Measurements from ENCODE around the gene SUCLA2. TPM values are rescaled to one million over a fixed set of nuclear protein-coding genes. Genes with fewer than 3 reads are reported as not detected.

Gene SUCLA2
- total and polyA plus RNA-seq, 2 donors (not counting 1 experiment from before 2014, with no cell fraction given): 45.7 to 64.8 TPM

DNA sequence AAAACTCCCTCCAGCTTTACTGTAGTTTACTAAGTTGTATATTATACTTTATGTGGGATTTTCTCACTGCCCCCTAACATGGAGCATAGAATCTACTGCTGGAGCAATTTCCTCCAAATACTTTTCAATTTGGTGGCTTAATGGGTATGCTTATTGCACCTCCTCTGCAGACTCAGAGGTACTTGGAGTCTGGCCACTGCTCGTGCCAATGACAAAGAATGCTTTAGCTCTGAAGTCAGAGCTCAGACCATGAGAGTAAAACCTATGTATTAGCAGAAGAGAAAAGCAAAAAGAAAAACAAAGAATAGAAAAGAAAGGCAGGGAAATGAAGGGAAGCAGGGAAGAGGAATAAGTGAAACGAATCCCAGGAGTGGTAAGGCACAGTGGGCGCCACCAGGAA, 71.9 kb downstream of the SUCLA2 start:
- no peaks in the 10 kb centered on the region for H4K20me1 ChIP-seq (ENCODE audit: control insufficient read depth, extremely low read depth, insufficient read depth, low read length)
- peak in 1 of 2 donors; percentile 28 for DNase-seq (ENCODE audit: low read depth in 2 of 2)
- TF ChIP-seq CTCF (conservative IDR thresholded peaks at IDR 0.05 in 1 of 2, IDR thresholded peaks at IDR 0.05 in 1 of 2; ENCODE audit: low read depth in 1 of 2, low read length in 2 of 2): no peak
- TF ChIP-seq EZH2 (IDR thresholded peaks at IDR 0.05; ENCODE audit: low read length, missing control alignments): no peak

DNA sequence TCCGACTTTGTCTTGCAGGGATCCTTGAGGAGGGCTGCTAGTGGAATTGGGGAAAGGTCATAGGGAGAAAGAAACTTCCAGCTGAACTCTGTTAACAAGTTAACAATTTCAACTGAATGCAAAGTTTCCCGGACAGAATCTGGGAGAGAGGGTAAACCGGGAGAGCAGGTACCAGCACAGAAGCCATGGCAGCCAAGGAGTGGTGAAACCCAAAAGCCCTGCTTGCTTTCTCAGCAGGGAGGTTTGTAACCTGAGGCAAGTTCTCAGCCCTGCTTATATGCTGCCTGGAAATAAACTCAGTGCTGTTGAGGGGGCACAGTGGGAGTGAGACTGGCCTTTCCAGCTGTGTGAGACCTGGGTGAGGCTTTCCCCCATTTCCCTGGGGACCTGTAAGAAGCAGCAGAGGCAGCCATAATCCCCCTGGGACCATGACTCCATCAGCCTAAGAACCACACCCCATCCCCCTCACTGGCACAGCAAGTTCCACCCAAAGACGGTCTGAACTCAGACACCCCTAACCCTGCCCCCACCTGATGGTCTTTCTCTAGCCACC, 84.0 kb downstream of the SUCLA2 start:
- TF ChIP-seq EZH2 (IDR thresholded peaks at IDR 0.05; ENCODE audit: low read length, missing control alignments) (no peak), CTCF (conservative IDR thresholded peaks at IDR 0.05 in 1 of 2, IDR thresholded peaks at IDR 0.05 in 1 of 2; ENCODE audit: low read depth in 1 of 2, low read length in 2 of 2) (no peak)

More for the DNA sequence above, 71.9 kb downstream of the SUCLA2 start:
- Histone ChIP-seq H3K4me2 (ENCODE audit: extremely low read depth, insufficient read depth, low read length) (no peak overlapping the region), H3K9ac (ENCODE audit: insufficient read depth, low read length) (no peak overlapping the region), H3K36me3 (ENCODE audit: control insufficient read depth, insufficient read depth, low read length) (no peaks in the 10 kb centered on the region), H2AFZ (ENCODE audit: low read length) (no peak overlapping the region), H3K27me3 (ENCODE audit: control insufficient read depth, insufficient read depth, low read length) (no peaks in the 10 kb centered on the region), H3K9me3 (ENCODE audit: control insufficient read depth, insufficient read depth, low read depth, low read length) (no peaks in the 10 kb centered on the region), H3K4me3 (replicated peaks in 1 of 4; ENCODE audit: control extremely low read depth in 1 of 4, insufficient read depth in 1 of 4, low read depth in 3 of 4, low read length in 4 of 4) (no peak overlapping the region), H3K27ac (ENCODE audit: insufficient read depth, low read length) (no peak overlapping the region), H3K4me1 (ENCODE audit: control insufficient read depth, extremely low read depth, insufficient read depth, low read length) (no peaks in the 10 kb centered on the region), H3K79me2 (ENCODE audit: control insufficient read depth, insufficient read depth, low read length) (no peaks in the 10 kb centered on the region)

GRCh38 chr13:47908197-47908902, 92.7 kb downstream of the SUCLA2 start:
- no peak overlapping the region for H3K9ac ChIP-seq (ENCODE audit: insufficient read depth, low read length)
- H3K79me2 ChIP-seq (ENCODE audit: control insufficient read depth, insufficient read depth, low read length): no peaks in the 10 kb centered on the region
- no peaks in the 10 kb centered on the region for H3K36me3 ChIP-seq (ENCODE audit: control insufficient read depth, insufficient read depth, low read length)
- peak; percentile 22 to 82 for DNase-seq (ENCODE audit: low read depth in 2 of 2)
- TF ChIP-seq CTCF (conservative IDR thresholded peaks at IDR 0.05 in 1 of 2, IDR thresholded peaks at IDR 0.05 in 1 of 2; ENCODE audit: low read depth in 1 of 2, low read length in 2 of 2): no peak
- TF ChIP-seq EZH2 (IDR thresholded peaks at IDR 0.05; ENCODE audit: low read length, missing control alignments): no peak
- no peaks in the 10 kb centered on the region for H3K9me3 ChIP-seq (ENCODE audit: control insufficient read depth, insufficient read depth, low read depth, low read length)
- no peak overlapping the region for H3K4me2 ChIP-seq (ENCODE audit: extremely low read depth, insufficient read depth, low read length)
- H3K4me3 ChIP-seq (replicated peaks in 1 of 4; ENCODE audit: control extremely low read depth in 1 of 4, insufficient read depth in 1 of 4, low read depth in 3 of 4, low read length in 4 of 4): no peak overlapping the region
- no peaks in the 10 kb centered on the region for H4K20me1 ChIP-seq (ENCODE audit: control insufficient read depth, extremely low read depth, insufficient read depth, low read length)
- no peaks in the 10 kb centered on the region for H3K27me3 ChIP-seq (ENCODE audit: control insufficient read depth, insufficient read depth, low read length)
- no peaks in the 10 kb centered on the region for H3K4me1 ChIP-seq (ENCODE audit: control insufficient read depth, extremely low read depth, insufficient read depth, low read length)
- no peak overlapping the region for H2AFZ ChIP-seq (ENCODE audit: low read length)
- H3K27ac ChIP-seq (ENCODE audit: insufficient read depth, low read length): no peak overlapping the region

More for the DNA sequence above, 84.0 kb downstream of the SUCLA2 start:
- H3K4me1 ChIP-seq (ENCODE audit: control insufficient read depth, extremely low read depth, insufficient read depth, low read length): no peaks in the 10 kb centered on the region
- H2AFZ ChIP-seq (ENCODE audit: low read length): no peak overlapping the region
- H3K9me3 ChIP-seq (ENCODE audit: control insufficient read depth, insufficient read depth, low read depth, low read length): no peaks in the 10 kb centered on the region
- no peak for DNase-seq (ENCODE audit: low read depth in 2 of 2)
- no peaks in the 10 kb centered on the region for H3K27me3 ChIP-seq (ENCODE audit: control insufficient read depth, insufficient read depth, low read length)
- no peak overlapping the region for H3K27ac ChIP-seq (ENCODE audit: insufficient read depth, low read length)
- no peak overlapping the region for H3K4me2 ChIP-seq (ENCODE audit: extremely low read depth, insufficient read depth, low read length)
- H3K9ac ChIP-seq (ENCODE audit: insufficient read depth, low read length): no peak overlapping the region
- H3K4me3 ChIP-seq (replicated peaks in 1 of 4; ENCODE audit: control extremely low read depth in 1 of 4, insufficient read depth in 1 of 4, low read depth in 3 of 4, low read length in 4 of 4): no peak overlapping the region
- no peaks in the 10 kb centered on the region for H3K79me2 ChIP-seq (ENCODE audit: control insufficient read depth, insufficient read depth, low read length)
- H3K36me3 ChIP-seq (ENCODE audit: control insufficient read depth, insufficient read depth, low read length): no peaks in the 10 kb centered on the region
- no peaks in the 10 kb centered on the region for H4K20me1 ChIP-seq (ENCODE audit: control insufficient read depth, extremely low read depth, insufficient read depth, low read length)
